ENCODE results near the gene ANGPTL2. TPM values are rescaled to one million over a fixed set of nuclear protein-coding genes. Genes with fewer than 3 reads are reported as not detected.

ANGPTL2 gene
- total and polyA plus RNA-seq, 2 of the 4 experiments (the other 2 are of a cell fraction), result 9.5 to 25.1 TPM

DNA sequence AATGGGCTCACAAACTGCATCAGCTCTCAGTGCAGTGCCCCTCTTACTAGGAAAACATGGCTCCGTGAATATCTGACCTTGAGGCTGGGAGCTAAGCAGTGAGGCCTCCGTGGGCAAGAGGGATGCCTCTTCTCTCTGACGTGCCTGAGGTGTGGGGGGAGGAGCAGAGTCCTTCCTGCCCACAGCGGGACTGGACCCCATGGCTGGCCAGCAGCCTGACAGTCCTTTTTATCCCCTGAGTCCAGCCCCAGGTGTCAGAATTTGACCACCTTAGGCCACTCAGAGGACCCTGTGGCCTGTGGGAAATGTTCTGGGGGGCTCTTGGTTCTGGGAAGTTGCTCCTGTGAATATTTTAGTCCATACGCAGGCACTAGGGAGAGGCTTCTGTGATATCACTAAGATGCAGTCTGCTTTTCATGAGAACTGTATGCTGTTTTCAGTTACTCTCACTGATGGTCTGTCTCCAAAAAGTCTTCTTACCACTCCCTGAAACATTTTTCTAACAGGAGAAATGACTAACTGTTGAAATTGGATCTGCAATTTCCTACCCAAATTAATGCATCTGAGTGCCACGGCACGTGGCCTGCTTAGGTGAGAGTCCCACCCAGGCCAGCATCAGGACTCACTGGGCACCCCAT is 23.4 kb downstream of the ANGPTL2 start:
- no peak overlapping the region for H3K4me3 ChIP-seq (ENCODE audit: insufficient read depth, low read depth, low read length)
- no peak overlapping the region for H3K9ac ChIP-seq (ENCODE audit: low read depth, low read length)
- ChIA-PET POLR2A (ENCODE audit: unreplicated experiment) (no interaction called here), CTCF (no interaction called here)
- intact Hi-C loops (cut with micrococcal nuclease) (no loop called here), in situ Hi-C loops (cut with MboI; ENCODE audit: low sequenced_read_pairs) (no loop called here), dilution Hi-C loops (cut with HindIII; ENCODE audit: low sequenced_read_pairs, unreplicated experiment) (no loop called here)
- H2BK5ac ChIP-seq (ENCODE audit: low read depth, low read length, poor library complexity, severe bottlenecking), result no peak overlapping the region
- WGBS, 2 experiments (ENCODE audit: extremely low coverage in 2 of 2, insufficient read length in 1 of 2), result 100% methylated on average over 1 of the region's 7 CpGs; no CpG with 5 or more reads in 1 of the 2 experiments
- no peaks in the 10 kb centered on the region for H3K27me3 ChIP-seq (ENCODE audit: control insufficient read depth, insufficient read depth, low read length)
- ATAC-seq (ENCODE audit: low read depth), result no peak
- no peak overlapping the region for H3K56ac ChIP-seq (ENCODE audit: extremely low read depth, insufficient read depth, low read length)
- no peak overlapping the region for H4K5ac ChIP-seq (ENCODE audit: low read depth, low read length)
- H3K9me1 ChIP-seq (ENCODE audit: insufficient read depth, low read length), result peaks cover 13% of the 10 kb centered on the region
- H3K4me2 ChIP-seq (ENCODE audit: low read depth, low read length), result no peak overlapping the region
- H3K27ac ChIP-seq (ENCODE audit: insufficient read depth, low read length), result no peak overlapping the region
- H4K8ac ChIP-seq (ENCODE audit: low read depth in 2 of 2, low read length in 2 of 2), result no peak overlapping the region
- peaks cover 14% of the 10 kb centered on the region for H3K4me1 ChIP-seq (ENCODE audit: control insufficient read depth, insufficient read depth, low read length)
- H2BK120ac ChIP-seq (ENCODE audit: low read depth, low read length), result no peak overlapping the region
- TF ChIP-seq RFX5 (IDR thresholded peaks at IDR 0.05; ENCODE audit: low read depth, low read length) (no peak), ELK1 (IDR thresholded peaks at IDR 0.05; ENCODE audit: borderline replicate concordance, low read depth, low read length) (no peak), RAD21 (IDR thresholded peaks at IDR 0.05; ENCODE audit: low read length) (no peak), MAFK (IDR thresholded peaks at IDR 0.05; ENCODE audit: low read depth, low read length) (no peak), SMC3 (IDR thresholded peaks at IDR 0.05; ENCODE audit: low read depth, low read length) (no peak), MAZ (IDR thresholded peaks at IDR 0.05; ENCODE audit: borderline replicate concordance, low read depth, low read length) (no peak), CHD1 (IDR thresholded peaks at IDR 0.05; ENCODE audit: low read depth, low read length) (no peak), CEBPB (IDR thresholded peaks at IDR 0.05; ENCODE audit: low read depth, low read length) (no peak), FOS (IDR thresholded peaks at IDR 0.05; ENCODE audit: low read depth, low read length) (no peak), NFE2L2 (IDR thresholded peaks at IDR 0.05; ENCODE audit: low read depth, low read length) (no peak), CTCF (conservative IDR thresholded peaks at IDR 0.05; ENCODE audit: low read depth, low read length) (no peak), POLR2A (IDR thresholded peaks at IDR 0.05; ENCODE audit: low read depth, low read length) (no peak), MXI1 (IDR thresholded peaks at IDR 0.05; ENCODE audit: borderline replicate concordance, low read depth, low read length) (no peak), BHLHE40 (IDR thresholded peaks at IDR 0.05; ENCODE audit: low read depth, low read length) (no peak)
- TF ChIP-seq, protein P1, sequence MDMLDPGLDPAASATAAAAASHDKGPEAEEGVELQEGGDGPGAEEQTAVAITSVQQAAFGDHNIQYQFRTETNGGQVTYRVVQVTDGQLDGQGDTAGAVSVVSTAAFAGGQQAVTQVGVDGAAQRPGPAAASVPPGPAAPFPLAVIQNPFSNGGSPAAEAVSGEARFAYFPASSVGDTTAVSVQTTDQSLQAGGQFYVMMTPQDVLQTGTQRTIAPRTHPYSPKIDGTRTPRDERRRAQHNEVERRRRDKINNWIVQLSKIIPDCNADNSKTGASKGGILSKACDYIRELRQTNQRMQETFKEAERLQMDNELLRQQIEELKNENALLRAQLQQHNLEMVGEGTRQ (IDR thresholded peaks at IDR 0.05; ENCODE audit: low read depth, low read length), result no peak
- H3K9me3 ChIP-seq (ENCODE audit: control insufficient read depth, insufficient read depth, low read length), result no peaks in the 10 kb centered on the region
- DNase-seq, result no peak
- no peak overlapping the region for H3K18ac ChIP-seq (ENCODE audit: low read depth, low read length)
- H2BK20ac ChIP-seq (ENCODE audit: low read depth, low read length), result no peak overlapping the region
- H4K20me1 ChIP-seq (ENCODE audit: insufficient read depth, low read length), result peaks cover 13% of the 10 kb centered on the region; the same call in 1 of the 2 replicates
- H3K79me1 ChIP-seq (ENCODE audit: low read depth in 1 of 2, low read length in 2 of 2), result peaks cover 6 to 18% of the 10 kb centered on the region in 2 experiments; a peak in 2 of 4 replicates
- H3K23ac ChIP-seq (ENCODE audit: low read depth, low read length), result no peak overlapping the region
- H3K36me3 ChIP-seq (ENCODE audit: control insufficient read depth, insufficient read depth, low read length), result peaks cover 61% of the 10 kb centered on the region
- no TSS peak for BruUV-seq (replicated peaks)
- H3K14ac ChIP-seq (replicated peaks; ENCODE audit: low read depth, low read length), result no peak overlapping the region
- H2BK15ac ChIP-seq (ENCODE audit: low read depth, low read length), result no peak overlapping the region
- no peak overlapping the region for H2AK5ac ChIP-seq (ENCODE audit: low read depth, low read length)
- no peak overlapping the region for H2AFZ ChIP-seq (replicated peaks; ENCODE audit: low read length, poor library complexity)
- H3K4ac ChIP-seq (ENCODE audit: low read depth, low read length), result no peak overlapping the region
- H4K91ac ChIP-seq (ENCODE audit: insufficient read depth, low read depth, low read length), result no peak overlapping the region
- no peak overlapping the region for H2AK9ac ChIP-seq (replicated peaks; ENCODE audit: low read depth, low read length, poor library complexity)
